Measurements from ENCODE around the gene SMPD1.

SMPD1 gene

GRCh38 chr11:6389905-6390717 is at the start of gene SMPD1:
Gene SMPD1 (plus strand): TSS chr11:6390474. CDS start chr11:6390599, 125 bp downstream.
- DNase-seq: peak; percentile 92

GRCh38 chr11:6345366-6345765 is 44.9 kb upstream of the SMPD1 start:
- no peak for DNase-seq

DNA sequence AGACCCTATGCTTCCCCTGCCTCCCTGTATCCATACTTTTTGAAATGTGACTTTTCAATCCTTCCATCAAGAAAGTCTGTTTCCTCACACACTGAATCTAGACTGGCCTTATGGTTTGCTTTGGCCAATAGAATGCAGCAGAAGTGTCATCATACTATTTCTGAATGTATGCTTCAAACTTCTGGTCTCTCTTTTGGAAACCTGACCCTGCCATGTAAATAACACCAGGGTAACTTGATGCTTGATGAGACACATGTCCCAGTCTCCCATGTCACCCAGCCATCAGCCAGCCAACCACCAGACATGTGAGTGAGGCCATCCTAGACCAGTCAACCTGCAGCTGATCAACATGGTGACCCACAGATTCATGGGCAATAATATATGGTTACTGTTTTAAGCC is 40.2 kb upstream of the SMPD1 start:
- no peak for DNase-seq

DNA sequence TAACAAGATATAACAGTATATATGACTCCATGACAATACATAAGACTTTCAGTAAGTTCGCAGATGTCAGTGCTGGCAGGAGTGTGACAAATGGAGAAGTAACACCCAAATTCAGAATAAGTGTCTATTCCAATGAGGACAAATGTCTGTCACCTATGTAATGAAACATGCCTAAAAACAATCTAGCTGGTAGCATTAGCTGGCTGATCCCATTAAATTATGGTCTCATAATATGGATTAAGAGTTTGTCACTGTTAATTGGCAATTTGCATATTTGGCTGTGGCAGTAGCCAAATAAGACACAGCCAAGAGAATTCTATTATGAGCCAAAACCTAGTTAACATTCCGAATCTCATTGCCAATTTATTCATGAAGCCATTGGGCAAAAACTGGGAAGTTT is 39.8 kb upstream of the SMPD1 start:
- no peak for DNase-seq

DNA sequence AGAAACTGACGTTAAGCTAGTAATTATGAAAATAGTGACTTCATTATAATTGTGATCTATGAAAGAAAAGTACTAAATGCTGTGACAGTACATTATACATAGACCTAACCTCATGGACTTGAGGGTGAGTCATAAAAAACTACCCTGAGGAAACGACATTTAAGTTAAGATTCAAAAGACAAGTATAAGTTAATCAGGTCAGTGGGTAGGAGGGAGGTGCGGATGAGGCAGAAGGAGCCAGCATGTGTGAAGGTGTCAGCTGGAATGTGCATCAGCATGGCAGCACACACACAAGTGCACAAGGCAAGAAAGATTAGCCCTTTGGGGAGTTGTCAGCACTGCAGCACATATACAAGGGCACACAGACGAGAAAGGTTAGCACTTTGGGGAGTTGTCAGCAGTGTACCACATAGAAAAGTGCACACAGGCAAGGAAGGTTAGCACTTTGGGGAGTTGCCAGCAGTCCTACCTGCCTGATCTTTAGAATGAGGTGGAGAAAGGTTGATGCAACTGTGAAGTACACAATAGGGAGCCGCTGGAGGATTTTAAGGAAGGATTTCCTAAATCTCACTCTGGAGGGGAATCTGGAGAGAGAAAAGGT is 38.4 kb upstream of the SMPD1 start:
- no peak for DNase-seq

DNA sequence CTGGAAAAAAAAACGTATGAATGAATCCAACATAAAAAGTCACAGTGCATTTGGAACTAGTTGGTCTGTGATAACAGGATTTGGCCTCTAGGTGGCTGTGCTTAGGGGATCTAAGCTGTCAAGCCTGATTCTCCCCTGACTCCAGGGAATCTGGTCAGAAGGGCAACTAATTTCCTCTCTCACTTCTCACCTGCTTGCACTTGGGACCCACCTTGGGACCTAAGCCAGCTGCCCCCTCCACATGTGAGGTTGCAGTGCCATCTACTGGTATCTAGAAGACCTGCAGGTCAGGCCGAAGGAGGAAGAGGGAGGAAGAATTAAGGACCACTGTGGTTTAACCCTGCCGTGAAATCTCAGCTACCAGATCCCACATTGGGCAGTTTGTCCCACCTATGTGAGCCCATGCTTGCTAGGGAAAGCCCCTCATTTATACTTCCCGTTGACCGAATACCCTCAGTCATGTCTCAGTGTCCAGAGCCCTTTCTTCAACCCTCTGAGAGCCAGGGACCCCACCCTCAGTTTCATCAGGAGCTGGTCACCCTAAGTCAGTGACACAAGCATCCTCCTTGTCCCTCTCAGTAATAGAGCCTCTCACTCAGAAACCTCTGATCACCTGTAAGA is 36.8 kb upstream of the SMPD1 start:
- peak; percentile 60 for DNase-seq

DNA sequence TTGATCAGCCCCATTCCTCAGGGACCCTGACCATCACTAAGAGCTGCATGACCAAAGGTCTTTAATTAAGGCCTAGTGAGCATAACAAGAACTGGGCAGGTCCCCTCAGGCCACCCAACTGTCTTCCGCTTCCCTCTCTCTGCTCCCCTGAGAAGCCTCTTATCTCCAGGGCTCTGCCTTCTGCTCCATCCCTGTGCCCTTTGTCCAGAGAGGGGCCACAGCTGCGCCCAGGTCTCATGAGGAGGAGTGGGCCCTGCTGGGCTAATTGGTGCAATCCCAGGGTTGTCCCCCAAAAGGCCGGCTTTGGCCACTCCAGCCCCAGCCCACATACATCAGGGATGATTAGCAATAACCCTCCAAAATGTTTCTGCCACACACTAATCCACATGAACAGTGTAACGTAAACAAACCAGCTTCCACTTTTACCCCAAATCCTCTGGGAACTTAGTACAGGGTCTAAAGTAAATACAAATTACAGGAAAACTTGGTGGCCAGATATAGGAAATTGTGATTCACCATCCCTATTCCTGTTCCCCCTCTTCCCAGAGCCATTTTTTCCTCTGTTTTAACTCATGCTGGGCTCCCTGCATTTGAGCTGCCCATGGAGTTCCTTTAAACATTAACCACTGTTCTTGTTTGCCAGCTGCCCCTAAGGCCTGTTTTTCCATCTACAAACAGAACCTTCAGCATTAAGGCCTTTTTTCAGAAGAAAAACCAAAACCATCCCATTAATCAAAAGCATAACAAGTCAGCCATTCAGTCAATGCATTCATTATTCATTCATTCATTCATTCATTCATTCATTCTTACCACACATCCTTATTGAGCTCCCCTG is 35.4 kb upstream of the SMPD1 start:
- DNase-seq: no peak

- DNase-seq: no peak
Measured at GRCh38 chr11:6356503-6357055, 33.7 kb upstream of the SMPD1 start.

- peak; percentile 9 for DNase-seq
Measured at GRCh38 chr11:6357222-6357621, 33.1 kb upstream of the SMPD1 start.

DNA sequence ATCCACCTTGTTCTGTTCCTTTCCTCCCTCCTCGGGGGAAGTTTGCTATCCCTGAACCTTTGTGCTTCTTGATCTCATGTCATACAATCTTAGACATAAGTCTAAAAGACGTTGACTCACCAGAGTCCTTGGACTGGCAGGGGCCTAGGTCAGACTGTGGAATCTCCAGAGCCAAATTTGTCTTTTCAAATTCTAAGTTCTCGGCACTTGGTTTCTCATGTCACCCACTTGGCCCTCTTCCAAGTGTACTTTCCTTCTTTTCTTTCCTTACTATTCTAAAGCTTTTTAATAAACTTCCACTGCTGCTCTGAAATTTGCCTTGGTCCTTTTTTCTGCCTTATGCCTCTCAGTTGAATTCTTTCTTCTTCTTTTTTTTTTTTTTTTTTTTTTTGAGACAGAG is 30.1 kb upstream of the SMPD1 start:
- DNase-seq: no peak

GRCh38 chr11:6362185-6362872 is 27.9 kb upstream of the SMPD1 start:
- no peak for DNase-seq

DNA sequence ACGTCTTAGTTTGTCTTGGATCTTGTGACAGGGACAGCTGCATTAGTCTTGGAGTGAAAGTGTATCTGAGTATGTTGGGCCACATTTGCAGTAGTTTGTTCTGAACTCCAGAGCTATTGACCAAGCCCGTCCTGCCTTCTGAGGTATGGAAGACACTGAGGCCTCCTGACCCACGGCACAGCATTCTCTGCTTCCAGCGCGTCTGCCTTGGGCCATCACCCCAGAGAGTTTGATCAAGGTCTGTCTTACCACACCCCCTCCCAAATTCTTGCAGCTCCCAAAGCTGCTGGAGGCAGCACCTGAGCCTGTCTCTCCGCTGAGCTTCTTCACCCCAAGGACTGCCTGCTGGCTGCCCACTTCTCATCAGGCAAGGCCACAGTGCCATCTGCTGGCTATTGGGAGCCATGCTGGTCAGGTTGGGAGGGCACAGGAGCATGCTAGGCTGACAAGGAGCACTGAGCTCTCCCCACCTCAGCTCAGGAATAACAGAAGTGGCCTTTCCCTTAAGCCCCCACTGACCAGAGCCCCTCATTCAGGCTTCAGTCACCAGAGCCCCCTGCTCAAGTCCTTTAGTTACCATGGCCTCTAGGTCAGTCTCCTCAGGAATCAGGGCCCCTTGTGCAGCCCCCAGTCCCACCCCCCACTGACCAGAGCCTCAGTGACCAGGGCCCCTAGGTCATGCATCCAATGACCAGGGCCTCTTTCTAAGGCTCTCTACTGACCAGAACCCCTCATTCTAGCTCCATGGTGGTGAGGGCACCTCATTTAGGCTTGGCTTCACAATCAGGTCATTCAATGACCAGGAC is 27.2 kb upstream of the SMPD1 start:
- DNase-seq: peak; percentile 78

- DNase-seq: no peak
Measured at GRCh38 chr11:6365659-6366058, 24.6 kb upstream of the SMPD1 start.

DNA sequence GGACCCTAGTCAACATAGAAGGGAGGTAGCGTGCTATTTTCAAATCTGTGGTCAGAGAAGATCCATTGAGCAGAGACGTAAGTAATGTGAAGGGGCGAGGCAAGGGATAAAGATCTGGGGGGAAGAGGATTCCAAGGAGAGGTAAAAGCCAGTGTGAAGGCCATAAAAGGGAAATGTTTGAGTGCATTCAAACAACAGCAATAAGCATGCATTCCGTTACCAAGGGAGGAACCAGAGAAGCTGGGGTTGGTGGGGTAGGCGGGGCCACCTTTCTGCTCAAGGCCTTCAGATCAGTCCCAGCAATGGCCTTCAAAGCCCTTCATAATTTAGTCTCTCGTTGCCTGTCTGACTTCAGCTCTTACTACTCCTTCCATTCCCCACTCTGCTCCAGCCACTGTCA is 18.4 kb upstream of the SMPD1 start:
- no peak for DNase-seq

- no peak for DNase-seq
Measured at GRCh38 chr11:6377902-6378639, 12.2 kb upstream of the SMPD1 start.

DNA sequence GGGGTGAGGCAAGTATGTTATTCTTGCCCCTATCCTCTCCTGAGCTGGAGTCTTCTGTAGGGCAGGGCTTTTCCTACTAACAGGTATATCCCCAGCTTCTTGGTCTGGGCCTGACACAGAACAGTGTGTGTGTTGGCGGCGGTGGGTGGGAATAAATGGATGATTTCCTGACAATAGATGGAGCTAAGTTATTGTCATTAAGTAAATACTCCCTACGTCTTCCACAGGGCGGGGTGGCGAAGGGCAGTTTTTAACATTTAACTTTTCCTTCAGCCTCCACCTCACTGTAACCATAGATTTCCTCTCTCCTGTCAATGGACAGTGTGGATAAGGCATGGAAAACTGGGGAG is 11.7 kb upstream of the SMPD1 start:
- DNase-seq: no peak

- DNase-seq: no peak
Measured at GRCh38 chr11:6385046-6385777, 5.1 kb upstream of the SMPD1 start.

- no peak for DNase-seq
Measured at GRCh38 chr11:6387811-6388599, 2.3 kb upstream of the SMPD1 start.

DNA sequence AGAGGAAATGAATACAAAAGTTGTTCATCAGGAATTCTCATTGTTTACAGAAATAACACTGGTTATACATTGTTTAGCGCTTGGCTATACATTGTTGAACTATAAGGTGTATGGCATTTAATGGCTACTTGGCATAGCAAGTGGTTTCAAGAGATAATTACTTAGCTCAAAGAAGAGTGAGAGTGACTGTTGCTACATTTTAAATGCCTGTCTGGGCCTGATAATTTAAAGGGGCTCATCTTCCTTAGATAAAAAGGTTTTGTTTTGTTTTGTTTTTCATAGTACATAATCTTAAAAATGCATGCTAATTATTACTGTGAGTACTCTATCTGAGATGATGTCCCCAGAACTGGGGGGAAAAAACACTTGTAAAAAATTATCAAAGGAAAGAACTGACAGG is 1.5 kb upstream of the SMPD1 start:
- peak; percentile 84 for DNase-seq
